Astrocyte of the cerebellum (primary cell): ENCODE data around the gene SLC9A5.

Experiments
- DNase-seq: peaks from one replicate; pipeline ENCODE4 v3.0.0-alpha.2; 2011; ENCODE audit warnings: low read depth
- H3K4me3 ChIP-seq: 2 replicates; pipeline ENCODE4 v1.5.1; 2011; ENCODE audit warnings: mild to moderate bottlenecking, low read depth, low read length, moderate library complexity
- in situ Hi-C: cut with HindIII; loops from 2 replicates; pipeline ENCODE4 v1.10.0; 2017; ENCODE audit warnings: low sequenced_read_pairs
- TF ChIP-seq, protein P1 (sequence below): IDR thresholded peaks from 2 replicates; pipeline ENCODE4 v1.5.1; 2012; ENCODE audit warnings: low read length, low read depth, moderate library complexity, mild to moderate bottlenecking; ENCODE audit errors: missing control alignments

Gene SLC9A5

DNA sequence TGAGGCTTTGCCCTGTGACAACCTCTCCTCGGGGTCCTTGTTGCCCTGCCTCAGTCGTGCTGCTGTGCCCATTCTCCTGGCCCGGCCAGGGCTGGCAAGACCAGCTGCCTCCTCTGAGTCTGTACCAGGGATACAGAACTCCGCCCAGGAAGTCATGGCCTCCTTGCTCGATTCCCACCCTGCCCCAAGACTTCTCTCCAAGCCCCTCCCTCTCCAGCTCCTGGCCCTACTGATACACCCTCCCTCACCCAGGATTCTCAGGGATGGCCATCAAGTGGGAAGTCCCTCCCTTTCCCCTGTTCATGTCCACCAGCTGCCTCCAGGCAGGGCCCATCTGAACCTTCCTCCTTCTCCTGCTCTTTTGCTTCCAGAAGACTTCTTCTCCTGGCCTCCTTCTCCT is 33.1 kb upstream of the SLC9A5 start:
- TF ChIP-seq, protein P1, sequence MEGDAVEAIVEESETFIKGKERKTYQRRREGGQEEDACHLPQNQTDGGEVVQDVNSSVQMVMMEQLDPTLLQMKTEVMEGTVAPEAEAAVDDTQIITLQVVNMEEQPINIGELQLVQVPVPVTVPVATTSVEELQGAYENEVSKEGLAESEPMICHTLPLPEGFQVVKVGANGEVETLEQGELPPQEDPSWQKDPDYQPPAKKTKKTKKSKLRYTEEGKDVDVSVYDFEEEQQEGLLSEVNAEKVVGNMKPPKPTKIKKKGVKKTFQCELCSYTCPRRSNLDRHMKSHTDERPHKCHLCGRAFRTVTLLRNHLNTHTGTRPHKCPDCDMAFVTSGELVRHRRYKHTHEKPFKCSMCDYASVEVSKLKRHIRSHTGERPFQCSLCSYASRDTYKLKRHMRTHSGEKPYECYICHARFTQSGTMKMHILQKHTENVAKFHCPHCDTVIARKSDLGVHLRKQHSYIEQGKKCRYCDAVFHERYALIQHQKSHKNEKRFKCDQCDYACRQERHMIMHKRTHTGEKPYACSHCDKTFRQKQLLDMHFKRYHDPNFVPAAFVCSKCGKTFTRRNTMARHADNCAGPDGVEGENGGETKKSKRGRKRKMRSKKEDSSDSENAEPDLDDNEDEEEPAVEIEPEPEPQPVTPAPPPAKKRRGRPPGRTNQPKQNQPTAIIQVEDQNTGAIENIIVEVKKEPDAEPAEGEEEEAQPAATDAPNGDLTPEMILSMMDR: no peak
- in situ Hi-C loops: no loop called here
- no peak overlapping the region for H3K4me3 ChIP-seq
- DNase-seq: no peak

DNA sequence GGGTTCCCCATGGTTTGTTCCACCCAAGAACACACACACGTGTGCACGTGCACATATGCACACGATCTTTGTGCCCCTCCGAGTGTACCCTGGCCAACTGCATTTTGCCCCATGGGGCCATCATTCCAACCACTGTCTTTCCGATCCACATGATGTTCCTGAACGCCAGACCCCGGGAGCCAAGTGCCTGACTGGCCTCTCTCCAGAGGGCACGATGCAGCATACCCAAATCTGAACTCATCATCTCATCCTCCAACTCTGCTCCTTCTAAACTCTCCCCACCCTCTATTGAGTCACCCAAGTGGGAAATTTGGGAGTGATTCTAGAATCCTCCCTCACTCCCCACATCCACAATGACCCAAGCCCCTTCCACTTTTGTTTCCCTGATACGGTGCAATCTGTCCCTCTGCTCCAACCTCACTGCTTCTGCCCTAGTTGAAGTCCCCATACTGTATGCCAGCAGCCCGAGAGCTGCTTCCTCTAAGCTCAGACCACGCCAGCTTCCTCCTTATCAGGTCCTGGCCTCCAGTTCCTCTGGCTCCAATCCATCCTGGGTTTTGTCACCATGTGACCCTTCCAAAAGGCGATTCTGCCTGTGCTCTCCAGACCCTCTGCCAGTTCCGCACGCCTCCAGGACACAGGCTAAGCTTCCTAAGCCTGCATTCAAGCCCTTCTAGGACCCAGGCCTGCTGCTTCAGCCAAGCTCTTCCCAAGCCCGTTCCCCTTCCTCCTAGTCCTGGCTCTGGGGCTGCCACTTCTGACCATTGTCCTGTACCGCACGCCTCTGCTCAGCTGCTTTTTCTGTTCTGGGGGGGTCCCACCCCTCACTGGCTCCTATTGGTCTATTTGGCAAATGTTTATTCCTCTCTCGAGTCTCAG is 31.9 kb upstream of the SLC9A5 start:
- TF ChIP-seq, protein P1: no peak
- H3K4me3 ChIP-seq: no peak overlapping the region
- in situ Hi-C loops: no loop called here
- DNase-seq: no peak

- TF ChIP-seq, protein P1: no peak
- in situ Hi-C loops: no loop called here
- no peak overlapping the region for H3K4me3 ChIP-seq
- DNase-seq: no peak
Measured at GRCh38 chr16:67223992-67224391, 24.8 kb upstream of the SLC9A5 start.

GRCh38 chr16:67226295-67226803 is 22.4 kb upstream of the SLC9A5 start:
- H3K4me3 ChIP-seq: peak overlapping the region; percentile 100
- TF ChIP-seq, protein P1: no peak
- in situ Hi-C loops: no loop called here
- no peak for DNase-seq

DNA sequence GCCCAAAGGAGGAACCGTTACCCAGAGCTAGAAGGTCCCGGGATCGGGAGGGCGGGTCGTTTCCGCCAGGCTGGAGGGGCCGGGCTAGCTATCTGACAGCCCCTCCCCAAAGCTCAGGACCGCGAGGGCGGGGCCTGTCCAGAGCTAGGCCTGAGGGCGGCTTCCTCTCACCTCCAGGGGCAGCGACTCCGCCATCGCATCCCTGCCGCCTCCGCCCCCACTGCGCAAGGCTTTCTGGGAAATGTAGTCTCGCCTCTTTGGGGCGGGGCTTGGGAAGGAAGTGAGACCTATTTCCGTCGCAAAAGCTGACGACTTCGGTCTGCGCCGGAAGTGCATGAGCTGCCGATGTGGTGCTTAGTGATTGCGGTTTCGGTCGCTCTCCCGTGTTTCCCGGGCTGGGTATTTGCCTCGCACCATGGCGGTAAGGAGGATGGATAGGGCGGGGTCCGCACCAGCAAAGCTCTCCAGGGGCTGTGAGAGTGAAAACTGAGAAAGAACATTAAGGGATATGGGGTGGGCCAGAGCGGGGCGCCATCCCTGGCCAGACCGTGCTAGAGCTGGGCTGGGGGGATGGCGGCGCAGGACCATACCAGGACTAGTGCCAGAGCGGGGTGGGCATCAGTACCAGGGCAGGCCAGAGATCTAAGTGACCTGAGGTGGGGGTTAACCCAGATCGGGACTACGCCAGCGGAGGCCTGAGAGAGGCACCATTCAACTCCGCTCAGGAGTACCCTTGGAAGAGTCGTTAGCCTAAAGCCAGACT is 21.8 kb upstream of the SLC9A5 start, which contains the start of gene TMEM208:
Gene TMEM208 (plus strand): TSS at position 327 of the 763 bp plus-strand sequence. CDS start 89 bp downstream, at position 416.
- peak within 1 kb of the TSS; percentile 100 for H3K4me3 ChIP-seq
- in situ Hi-C loops: no loop called here
- DNase-seq: peak; percentile 96
- TF ChIP-seq, protein P1: peak; percentile 5

DNA sequence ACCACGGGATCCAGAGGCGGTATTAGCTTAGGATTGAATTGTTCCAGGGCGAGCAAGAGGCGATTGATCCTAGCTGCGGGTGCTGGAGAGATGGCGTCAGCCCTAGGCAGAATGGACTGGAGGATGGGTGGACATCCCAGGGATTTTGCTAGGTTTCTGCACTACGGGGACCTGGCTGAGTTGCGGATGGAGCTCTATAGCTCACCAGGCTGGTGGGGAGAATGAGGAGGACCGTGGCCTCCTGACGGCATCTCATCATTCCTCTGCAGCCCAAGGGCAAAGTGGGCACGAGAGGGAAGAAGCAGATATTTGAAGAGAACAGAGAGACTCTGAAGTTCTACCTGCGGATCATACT is 21.2 kb upstream of the SLC9A5 start:
- DNase-seq: no peak
- TF ChIP-seq, protein P1: no peak
- in situ Hi-C loops: no loop called here
- H3K4me3 ChIP-seq: peak overlapping the region; percentile 100
